ENCODE data around the gene S100A9. TPM values are rescaled to one million over a fixed set of nuclear protein-coding genes. Genes with fewer than 3 reads are reported as not detected.

Gene S100A9
- total and polyA plus RNA-seq, 4 experiments from 2014 or later, result 7.4 to 11.6 (median 7.8) TPM

GRCh38 chr1:153362187-153362775, 4.6 kb downstream of the S100A9 start:
- no peaks in the 10 kb centered on the region for H3K9me3 ChIP-seq (ENCODE audit: control insufficient read depth in 1 of 2, low read length in 2 of 2)
- intact Hi-C loops (cut with micrococcal nuclease), result no loop called here
- H3K4me1 ChIP-seq (ENCODE audit: insufficient read depth, low read length), result peaks cover 12% of the 10 kb centered on the region
- Mint-ChIP-seq H3K36me3 (no peaks in the 10 kb centered on the region), H3K4me1 (peaks cover 5 to 11% (median 9%) of the 10 kb centered on the region in 4 donors), H3K9me3 (no peaks in the 10 kb centered on the region), H3K27me3 (peaks cover 3 to 9% of the 10 kb centered on the region in 2 donors), H3K27ac (no peak overlapping the region), H3K4me3 (no peak overlapping the region)
- CTCF ChIA-PET (ENCODE audit: partially characterized antibody), result interaction anchor here (1.2 to 1.6 kb wide), 2 partner anchors 10 to 133 kb away, joined by 3 to 7 read pairs; no protein-coding TSS in a partner anchor
- no peak for DNase-seq
- H3K27ac ChIP-seq (ENCODE audit: low read depth, low read length), result no peak overlapping the region
- POLR2A ChIA-PET (ENCODE audit: partially characterized antibody), result no interaction called here
- H3K27me3 ChIP-seq (ENCODE audit: insufficient read depth, low read length), result no peaks in the 10 kb centered on the region
- no peak overlapping the region for H3K4me3 ChIP-seq (ENCODE audit: low read length in 2 of 2)
- no peaks in the 10 kb centered on the region for H3K36me3 ChIP-seq (ENCODE audit: insufficient read depth, low read length)

- Histone ChIP-seq H3K4me3 (ENCODE audit: low read length in 2 of 2) (no peak overlapping the region), H3K9me3 (ENCODE audit: control insufficient read depth in 1 of 2, low read length in 2 of 2) (no peaks in the 10 kb centered on the region), H3K4me1 (ENCODE audit: insufficient read depth, low read length) (no peaks in the 10 kb centered on the region), H3K27me3 (ENCODE audit: insufficient read depth, low read length) (no peaks in the 10 kb centered on the region), H3K36me3 (ENCODE audit: insufficient read depth, low read length) (no peaks in the 10 kb centered on the region), H3K27ac (ENCODE audit: low read depth, low read length) (no peak overlapping the region)
- Mint-ChIP-seq H3K27me3 (peaks cover 3 to 9% of the 10 kb centered on the region in 2 donors), H3K9me3 (no peaks in the 10 kb centered on the region), H3K4me1 (no peaks in the 10 kb centered on the region), H3K4me3 (no peak overlapping the region), H3K27ac (no peak overlapping the region), H3K36me3 (no peaks in the 10 kb centered on the region)
- ChIA-PET POLR2A (ENCODE audit: partially characterized antibody) (no interaction called here), CTCF (ENCODE audit: partially characterized antibody) (no interaction called here)
- intact Hi-C loops (cut with micrococcal nuclease), result no loop called here
- no peak for DNase-seq
Measured at GRCh38 chr1:153363641-153364040, 6.0 kb downstream of the S100A9 start.

GRCh38 chr1:153364156-153364555, 6.5 kb downstream of the S100A9 start:
- no peak overlapping the region for H3K4me3 Mint-ChIP-seq
- Histone ChIP-seq H3K36me3 (ENCODE audit: insufficient read depth, low read length) (no peaks in the 10 kb centered on the region), H3K4me3 (ENCODE audit: low read length in 2 of 2) (no peak overlapping the region), H3K27ac (ENCODE audit: low read depth, low read length) (no peak overlapping the region), H3K27me3 (ENCODE audit: insufficient read depth, low read length) (no peaks in the 10 kb centered on the region), H3K9me3 (ENCODE audit: control insufficient read depth in 1 of 2, low read length in 2 of 2) (no peaks in the 10 kb centered on the region), H3K4me1 (ENCODE audit: insufficient read depth, low read length) (no peaks in the 10 kb centered on the region)
- intact Hi-C loops (cut with micrococcal nuclease), result no loop called here
- POLR2A ChIA-PET (ENCODE audit: partially characterized antibody), result no interaction called here
- DNase-seq, result no peak
- H3K9me3 Mint-ChIP-seq, result no peaks in the 10 kb centered on the region
- H3K27me3 Mint-ChIP-seq, result peaks cover 3 to 9% of the 10 kb centered on the region in 2 donors
- CTCF ChIA-PET (ENCODE audit: partially characterized antibody), result interaction anchor here (1.0 kb wide), 1 partner anchor 12 kb away, joined by 5 read pairs; no protein-coding TSS in a partner anchor
- H3K36me3 Mint-ChIP-seq, result no peaks in the 10 kb centered on the region
- H3K4me1 Mint-ChIP-seq, result no peaks in the 10 kb centered on the region
- H3K27ac Mint-ChIP-seq, result no peak overlapping the region

GRCh38 chr1:153364766-153365666, 7.4 kb downstream of the S100A9 start:
- no peak overlapping the region for H3K4me3 Mint-ChIP-seq
- POLR2A ChIA-PET (ENCODE audit: partially characterized antibody), result no interaction called here
- no peaks in the 10 kb centered on the region for H3K9me3 Mint-ChIP-seq
- no peaks in the 10 kb centered on the region for H3K36me3 Mint-ChIP-seq
- CTCF ChIA-PET (ENCODE audit: partially characterized antibody), result interaction anchor here (1.0 kb wide), 1 partner anchor 12 kb away, joined by 5 read pairs; no protein-coding TSS in a partner anchor
- peaks cover 3 to 9% of the 10 kb centered on the region in 2 donors for H3K27me3 Mint-ChIP-seq
- Histone ChIP-seq H3K4me3 (ENCODE audit: low read length in 2 of 2) (no peak overlapping the region), H3K36me3 (ENCODE audit: insufficient read depth, low read length) (no peaks in the 10 kb centered on the region), H3K27me3 (ENCODE audit: insufficient read depth, low read length) (no peaks in the 10 kb centered on the region), H3K27ac (ENCODE audit: low read depth, low read length) (no peak overlapping the region), H3K4me1 (ENCODE audit: insufficient read depth, low read length) (no peaks in the 10 kb centered on the region), H3K9me3 (ENCODE audit: control insufficient read depth in 1 of 2, low read length in 2 of 2) (no peaks in the 10 kb centered on the region)
- H3K27ac Mint-ChIP-seq, result no peak overlapping the region
- DNase-seq, result no peak
- intact Hi-C loops (cut with micrococcal nuclease), result no loop called here
- H3K4me1 Mint-ChIP-seq, result no peaks in the 10 kb centered on the region

GRCh38 chr1:153365696-153366095, 8.0 kb downstream of the S100A9 start:
- DNase-seq, result no peak
- intact Hi-C loops (cut with micrococcal nuclease), result no loop called here
- no peaks in the 10 kb centered on the region for H3K9me3 ChIP-seq (ENCODE audit: control insufficient read depth in 1 of 2, low read length in 2 of 2)
- no peaks in the 10 kb centered on the region for H3K27me3 ChIP-seq (ENCODE audit: insufficient read depth, low read length)
- no peak overlapping the region for H3K4me3 ChIP-seq (ENCODE audit: low read length in 2 of 2)
- ChIA-PET CTCF (ENCODE audit: partially characterized antibody) (no interaction called here), POLR2A (ENCODE audit: partially characterized antibody) (no interaction called here)
- Mint-ChIP-seq H3K36me3 (no peaks in the 10 kb centered on the region), H3K4me1 (no peaks in the 10 kb centered on the region), H3K9me3 (no peaks in the 10 kb centered on the region), H3K27ac (no peak overlapping the region), H3K27me3 (peaks cover 3 to 9% of the 10 kb centered on the region in 2 donors), H3K4me3 (no peak overlapping the region)
- H3K27ac ChIP-seq (ENCODE audit: low read depth, low read length), result no peak overlapping the region
- no peaks in the 10 kb centered on the region for H3K36me3 ChIP-seq (ENCODE audit: insufficient read depth, low read length)
- H3K4me1 ChIP-seq (ENCODE audit: insufficient read depth, low read length), result no peaks in the 10 kb centered on the region

GRCh38 chr1:153366261-153366660, 8.6 kb downstream of the S100A9 start:
- no peak overlapping the region for H3K27ac Mint-ChIP-seq
- H3K27ac ChIP-seq (ENCODE audit: low read depth, low read length), result no peak overlapping the region
- no peaks in the 10 kb centered on the region for H3K9me3 Mint-ChIP-seq
- intact Hi-C loops (cut with micrococcal nuclease), result no loop called here
- H3K4me3 Mint-ChIP-seq, result no peak overlapping the region
- CTCF ChIA-PET (ENCODE audit: partially characterized antibody), result no interaction called here
- no peaks in the 10 kb centered on the region for H3K9me3 ChIP-seq (ENCODE audit: control insufficient read depth in 1 of 2, low read length in 2 of 2)
- peaks cover 3 to 9% of the 10 kb centered on the region in 2 donors for H3K27me3 Mint-ChIP-seq
- no peaks in the 10 kb centered on the region for H3K4me1 Mint-ChIP-seq
- H3K36me3 Mint-ChIP-seq, result no peaks in the 10 kb centered on the region
- H3K27me3 ChIP-seq (ENCODE audit: insufficient read depth, low read length), result no peaks in the 10 kb centered on the region
- no peaks in the 10 kb centered on the region for H3K4me1 ChIP-seq (ENCODE audit: insufficient read depth, low read length)
- H3K36me3 ChIP-seq (ENCODE audit: insufficient read depth, low read length), result no peaks in the 10 kb centered on the region
- H3K4me3 ChIP-seq (ENCODE audit: low read length in 2 of 2), result no peak overlapping the region
- POLR2A ChIA-PET (ENCODE audit: partially characterized antibody), result no interaction called here
- no peak for DNase-seq

- Histone ChIP-seq H3K27me3 (ENCODE audit: insufficient read depth, low read length) (no peaks in the 10 kb centered on the region), H3K4me1 (ENCODE audit: insufficient read depth, low read length) (no peaks in the 10 kb centered on the region), H3K27ac (ENCODE audit: low read depth, low read length) (no peak overlapping the region), H3K36me3 (ENCODE audit: insufficient read depth, low read length) (no peaks in the 10 kb centered on the region), H3K9me3 (ENCODE audit: control insufficient read depth in 1 of 2, low read length in 2 of 2) (no peaks in the 10 kb centered on the region), H3K4me3 (ENCODE audit: low read length in 2 of 2) (no peak overlapping the region)
- no peaks in the 10 kb centered on the region for H3K9me3 Mint-ChIP-seq
- H3K27me3 Mint-ChIP-seq, result peaks cover 3 to 12% of the 10 kb centered on the region in 2 donors
- no peak for DNase-seq
- POLR2A ChIA-PET (ENCODE audit: partially characterized antibody), result no interaction called here
- intact Hi-C loops (cut with micrococcal nuclease), result no loop called here
- H3K36me3 Mint-ChIP-seq, result no peaks in the 10 kb centered on the region
- CTCF ChIA-PET (ENCODE audit: partially characterized antibody), result no interaction called here
- H3K4me1 Mint-ChIP-seq, result no peaks in the 10 kb centered on the region
- H3K27ac Mint-ChIP-seq, result no peak overlapping the region
- H3K4me3 Mint-ChIP-seq, result no peak overlapping the region
Measured at GRCh38 chr1:153367090-153367489, 9.4 kb downstream of the S100A9 start.

Data from CD4-positive, alpha-beta memory T cell (primary cell).